ENCODE data around the gene NOM1. TPM values are rescaled to one million over a fixed set of nuclear protein-coding genes. Genes with fewer than 3 reads are reported as not detected.

NOM1 gene
- total RNA-seq, 4 donors from 2014 or later = 8.1 to 77.6 (median 26.7) TPM

DNA sequence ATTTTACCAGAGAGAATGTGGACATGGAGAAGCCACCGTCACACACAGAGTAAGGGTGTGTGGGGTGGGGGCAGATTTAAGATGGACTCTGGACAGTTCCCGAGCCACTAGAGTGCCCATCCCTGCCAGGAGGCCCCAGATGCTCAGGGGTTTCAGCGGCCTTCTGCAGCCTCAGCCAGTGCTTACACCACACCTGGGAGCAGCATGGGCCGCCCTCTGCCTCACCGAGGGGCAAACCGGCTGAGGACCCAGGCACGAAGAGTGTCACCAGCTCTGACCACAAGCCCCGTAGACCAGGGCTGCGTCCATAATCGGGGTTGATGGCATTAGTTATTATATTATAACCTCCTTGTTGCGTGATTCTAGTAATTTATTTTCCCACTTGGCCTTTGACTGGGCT, 67.6 kb downstream of the NOM1 start:
- TF ChIP-seq POLR2A (IDR thresholded peaks at IDR 0.05) = no peak
- TF ChIP-seq, protein P1, sequence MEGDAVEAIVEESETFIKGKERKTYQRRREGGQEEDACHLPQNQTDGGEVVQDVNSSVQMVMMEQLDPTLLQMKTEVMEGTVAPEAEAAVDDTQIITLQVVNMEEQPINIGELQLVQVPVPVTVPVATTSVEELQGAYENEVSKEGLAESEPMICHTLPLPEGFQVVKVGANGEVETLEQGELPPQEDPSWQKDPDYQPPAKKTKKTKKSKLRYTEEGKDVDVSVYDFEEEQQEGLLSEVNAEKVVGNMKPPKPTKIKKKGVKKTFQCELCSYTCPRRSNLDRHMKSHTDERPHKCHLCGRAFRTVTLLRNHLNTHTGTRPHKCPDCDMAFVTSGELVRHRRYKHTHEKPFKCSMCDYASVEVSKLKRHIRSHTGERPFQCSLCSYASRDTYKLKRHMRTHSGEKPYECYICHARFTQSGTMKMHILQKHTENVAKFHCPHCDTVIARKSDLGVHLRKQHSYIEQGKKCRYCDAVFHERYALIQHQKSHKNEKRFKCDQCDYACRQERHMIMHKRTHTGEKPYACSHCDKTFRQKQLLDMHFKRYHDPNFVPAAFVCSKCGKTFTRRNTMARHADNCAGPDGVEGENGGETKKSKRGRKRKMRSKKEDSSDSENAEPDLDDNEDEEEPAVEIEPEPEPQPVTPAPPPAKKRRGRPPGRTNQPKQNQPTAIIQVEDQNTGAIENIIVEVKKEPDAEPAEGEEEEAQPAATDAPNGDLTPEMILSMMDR (IDR thresholded peaks at IDR 0.05) = no peak
- no peak overlapping the region for H3K27ac ChIP-seq
- H3K4me1 ChIP-seq = peaks cover 0 to 45% (median 3%) of the 10 kb centered on the region in 4 donors
- peaks cover 0 to 71% of the 10 kb centered on the region in 2 donors for H3K27me3 ChIP-seq
- H3K9me3 ChIP-seq = peaks cover 0 to 5% (median 0%) of the 10 kb centered on the region in 4 donors
- H3K4me3 ChIP-seq = no peak overlapping the region
- peak in 1 of 3 donors; percentile 24 for DNase-seq
- H3K36me3 ChIP-seq = no peaks in the 10 kb centered on the region

DNA sequence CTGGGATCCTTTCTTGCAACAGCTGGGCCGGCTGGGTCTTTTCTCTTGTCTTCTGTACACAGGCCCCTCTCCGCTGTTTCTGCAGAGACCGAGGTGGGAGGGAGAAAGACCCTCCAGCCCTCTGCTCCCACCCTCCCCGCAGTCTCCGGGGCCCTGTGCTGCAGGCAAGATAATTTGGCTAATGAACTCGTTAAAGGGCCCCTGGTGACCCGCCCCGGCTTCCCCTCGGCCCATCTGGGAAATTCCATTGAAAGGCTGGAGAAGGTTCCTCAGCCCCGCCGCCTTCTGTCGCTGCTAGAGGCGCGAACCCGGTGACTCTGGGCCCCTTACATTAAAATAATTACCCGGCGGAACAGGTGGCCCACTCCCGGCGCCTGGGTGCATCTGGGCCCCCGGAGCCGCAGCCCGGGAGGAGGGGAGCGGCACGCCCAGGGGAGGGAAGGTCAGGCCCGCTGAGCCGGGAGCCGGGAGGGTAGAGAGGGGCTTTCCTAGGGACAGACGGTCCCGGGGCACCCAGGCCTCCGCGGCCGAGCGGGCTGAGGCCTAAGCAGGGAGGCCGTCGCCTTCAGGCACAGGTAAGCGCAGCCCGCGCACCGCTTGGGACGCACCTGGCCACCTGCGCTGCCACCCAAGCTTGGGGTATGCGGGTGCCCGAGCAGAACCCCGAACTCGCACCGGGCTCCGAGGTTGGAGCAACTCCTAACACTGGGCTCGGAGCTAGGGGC, 68.3 kb downstream of the NOM1 start:
- TF ChIP-seq, protein P1 (IDR thresholded peaks at IDR 0.05) = no peak
- no peak for TF ChIP-seq POLR2A (IDR thresholded peaks at IDR 0.05)
- Histone ChIP-seq H3K27me3 (peaks cover 0 to 71% of the 10 kb centered on the region in 2 donors), H3K4me1 (peaks cover 0 to 45% (median 3%) of the 10 kb centered on the region in 4 donors), H3K9me3 (peaks cover 0 to 5% (median 0%) of the 10 kb centered on the region in 4 donors), H3K36me3 (no peaks in the 10 kb centered on the region), H3K4me3 (peak overlapping the region in 2 of 4 donors; percentile 9 to 14), H3K27ac (no peak overlapping the region)
- DNase-seq = peak in 2 of 3 donors; percentile 36 to 51

- DNase-seq = no peak
- no peaks in the 10 kb centered on the region for H3K36me3 ChIP-seq
- H3K27me3 ChIP-seq = peaks cover 0 to 77% of the 10 kb centered on the region in 2 donors
- H3K27ac ChIP-seq = no peak overlapping the region
- H3K9me3 ChIP-seq = peaks cover 0 to 5% (median 0%) of the 10 kb centered on the region in 4 donors
- peak overlapping the region in 2 of 4 donors; percentile 14 to 15 for H3K4me3 ChIP-seq
- TF ChIP-seq, protein P1 (IDR thresholded peaks at IDR 0.05) = no peak
- no peak for TF ChIP-seq POLR2A (IDR thresholded peaks at IDR 0.05)
- peaks cover 0 to 45% (median 3%) of the 10 kb centered on the region in 4 donors for H3K4me1 ChIP-seq
Measured at GRCh38 chr7:157018328-157018996, 69.0 kb downstream of the NOM1 start.

GRCh38 chr7:157018997-157019608, 69.6 kb downstream of the NOM1 start:
- no peak for TF ChIP-seq POLR2A (IDR thresholded peaks at IDR 0.05)
- TF ChIP-seq, protein P1 (IDR thresholded peaks at IDR 0.05) = no peak
- DNase-seq = peak in 2 of 3 donors; percentile 47 to 52
- Histone ChIP-seq H3K4me3 (peak overlapping the region in 2 of 4 donors; percentile 15 to 20), H3K27ac (no peak overlapping the region), H3K27me3 (peaks cover 0 to 77% of the 10 kb centered on the region in 2 donors), H3K36me3 (no peaks in the 10 kb centered on the region), H3K9me3 (peaks cover 0 to 5% (median 0%) of the 10 kb centered on the region in 4 donors), H3K4me1 (peaks cover 0 to 43% (median 3%) of the 10 kb centered on the region in 4 donors)

DNA sequence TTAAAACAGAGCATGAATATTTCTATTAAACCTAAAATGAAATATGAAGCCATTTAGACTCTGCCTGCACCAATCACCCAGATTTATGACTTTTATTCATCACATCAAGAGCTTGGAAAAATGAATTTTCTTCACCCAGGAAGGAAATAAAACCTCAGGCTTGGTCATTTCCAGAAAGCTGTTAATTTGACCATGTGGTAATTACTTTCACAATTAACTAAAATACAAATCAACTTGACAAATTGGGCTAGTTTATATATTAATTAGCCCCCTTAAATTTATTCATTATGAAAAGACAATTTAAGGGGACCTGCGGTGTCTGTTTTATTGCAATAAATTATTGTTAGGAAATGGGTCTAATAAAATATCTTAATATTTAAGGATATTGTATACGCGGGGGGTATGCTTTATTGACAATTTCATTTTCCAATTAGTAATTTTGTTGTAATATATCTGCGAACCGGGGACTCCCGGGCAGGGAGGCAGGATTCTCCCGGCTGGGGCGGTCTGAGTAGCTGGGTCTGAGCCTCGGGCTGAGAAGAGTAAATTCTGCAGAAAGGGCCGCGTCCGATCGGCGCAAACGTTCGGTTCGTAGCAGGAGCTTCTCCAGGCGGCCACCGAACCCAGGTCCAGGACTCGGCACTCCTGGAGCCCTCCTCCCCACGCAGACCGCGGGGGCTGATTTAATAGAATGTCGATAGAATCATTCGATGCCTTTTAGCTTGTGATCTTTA, 70.4 kb downstream of the NOM1 start:
- Histone ChIP-seq H3K4me3 (no peak overlapping the region), H3K27me3 (peaks cover 0 to 75% of the 10 kb centered on the region in 2 donors), H3K27ac (no peak overlapping the region), H3K9me3 (peaks cover 0 to 5% (median 0%) of the 10 kb centered on the region in 4 donors), H3K36me3 (no peaks in the 10 kb centered on the region), H3K4me1 (peaks cover 0 to 41% (median 3%) of the 10 kb centered on the region in 4 donors)
- peak in 2 of 3 donors; percentile 26 to 46 for DNase-seq
- no peak for TF ChIP-seq POLR2A (IDR thresholded peaks at IDR 0.05)
- TF ChIP-seq, protein P1 (IDR thresholded peaks at IDR 0.05) = no peak
